Fibroblast of mammary gland (primary cell): ENCODE measurements around the gene SETBP1.

ENCODE experiments used
- DNase-seq: peaks from one replicate; pipeline ENCODE4 v3.0.0-alpha.2; 2010; ENCODE audit warnings: low read depth
- H3K4me3 ChIP-seq: 2 replicates; pipeline ENCODE4 v1.5.1; 2011; ENCODE audit warnings: low read depth, mild to moderate bottlenecking, low read length, moderate library complexity; ENCODE audit not compliant: control insufficient read depth
- CTCF ChIP-seq: conservative IDR thresholded peaks from 2 replicates; pipeline ENCODE4 v1.5.1; 2011; ENCODE audit warnings: low read depth, low read length, inconsistent platforms; ENCODE audit not compliant: control insufficient read depth, insufficient read depth

The SETBP1 gene

GRCh38 chr18:44918142-44918476 is 237.4 kb downstream of the SETBP1 start:
- no peak for TF ChIP-seq CTCF
- DNase-seq, result no peak
- no peak overlapping the region for H3K4me3 ChIP-seq

- TF ChIP-seq CTCF, result no peak
- H3K4me3 ChIP-seq, result no peak overlapping the region
- no peak for DNase-seq
Measured at GRCh38 chr18:44920441-44920840, 239.8 kb downstream of the SETBP1 start.

- no peak for TF ChIP-seq CTCF
- no peak for DNase-seq
- no peak overlapping the region for H3K4me3 ChIP-seq
Measured at GRCh38 chr18:44921974-44922373, 241.3 kb downstream of the SETBP1 start.

- TF ChIP-seq CTCF, result no peak
- DNase-seq, result peak; percentile 65
- no peak overlapping the region for H3K4me3 ChIP-seq
Measured at GRCh38 chr18:44922968-44923367, 242.3 kb downstream of the SETBP1 start.

- H3K4me3 ChIP-seq, result no peak overlapping the region
- TF ChIP-seq CTCF, result no peak
- DNase-seq, result no peak
Measured at GRCh38 chr18:44924785-44925499, 244.3 kb downstream of the SETBP1 start.

GRCh38 chr18:44927127-44927849 is 246.6 kb downstream of the SETBP1 start:
- peak; percentile 51 for DNase-seq

More at GRCh38 chr18:44927127-44927849, 246.6 kb downstream of the SETBP1 start:
- no peak overlapping the region for H3K4me3 ChIP-seq
- TF ChIP-seq CTCF, result no peak
